Fibroblast of lung (primary cell): ENCODE results near the gene GLB1L. TPM values are rescaled to one million over a fixed set of nuclear protein-coding genes. Genes with fewer than 3 reads are reported as not detected.

Experiments used
- DNase-seq, 2 donors: peaks; one replicate each; pipeline versions ENCODE4 v3.0.0 to v3.0.0-alpha.2; 2010; ENCODE audit warnings: low read depth in 2 of 2
- H2AFZ ChIP-seq: 2 replicates; pipeline ENCODE4 v1.5.1; 2012; ENCODE audit warnings: low read length, control low read depth, inconsistent platforms
- H3K27ac ChIP-seq: 2 replicates; pipeline ENCODE4 v1.5.1; 2011; ENCODE audit warnings: low read length, control low read depth; ENCODE audit not compliant: insufficient read depth
- H3K27me3 ChIP-seq: 2 replicates; pipeline ENCODE4 v1.5.1; 2011; ENCODE audit warnings: mild to moderate bottlenecking, low read length; ENCODE audit not compliant: control insufficient read depth, insufficient read depth
- H3K36me3 ChIP-seq: 2 replicates; pipeline ENCODE4 v1.5.1; 2011; ENCODE audit warnings: low read length; ENCODE audit not compliant: control insufficient read depth, insufficient read depth
- H3K4me1 ChIP-seq: 2 replicates; pipeline ENCODE4 v1.5.1; 2011; ENCODE audit warnings: low read length; ENCODE audit not compliant: control insufficient read depth, insufficient read depth; ENCODE audit errors: extremely low read depth
- H3K4me2 ChIP-seq: 2 replicates; pipeline ENCODE4 v1.5.1; 2011; ENCODE audit warnings: low read length, control low read depth; ENCODE audit not compliant: insufficient read depth; ENCODE audit errors: extremely low read depth
- H3K4me3 ChIP-seq, 4 experiments: fragments of 200-600 bp in 1 of 4; sonication (generic) in 1 of 4; replicated peaks in 1 of 4; 2 replicates each; pipeline ENCODE4 v1.5.1; 2011 to 2016; ENCODE audit warnings: low read length in 4 of 4, low read depth in 3 of 4, mild to moderate bottlenecking in 3 of 4, control low read depth in 2 of 4, inconsistent platforms in 1 of 4, mixed read lengths in 1 of 4; ENCODE audit not compliant: insufficient read depth in 1 of 4; ENCODE audit errors: control extremely low read depth in 1 of 4
- H3K79me2 ChIP-seq: 2 replicates; pipeline ENCODE4 v1.5.1; 2012; ENCODE audit warnings: mild to moderate bottlenecking, low read length, inconsistent platforms; ENCODE audit not compliant: control insufficient read depth, insufficient read depth
- H3K9ac ChIP-seq: 2 replicates; pipeline ENCODE4 v1.5.1; 2011; ENCODE audit warnings: mild to moderate bottlenecking, low read length, control low read depth; ENCODE audit not compliant: insufficient read depth
- H3K9me3 ChIP-seq: 2 replicates; pipeline ENCODE4 v1.5.1; 2012; ENCODE audit warnings: low read depth, low read length; ENCODE audit not compliant: control insufficient read depth, insufficient read depth
- H4K20me1 ChIP-seq: 2 replicates; pipeline ENCODE4 v1.5.1; 2011; ENCODE audit warnings: low read length; ENCODE audit not compliant: control insufficient read depth, insufficient read depth; ENCODE audit errors: extremely low read depth
- EZH2 ChIP-seq: IDR thresholded peaks from 2 replicates; pipeline ENCODE4 v1.5.1; 2012; ENCODE audit warnings: low read length, control low read depth, mild to moderate bottlenecking; ENCODE audit errors: missing control alignments
- polyA plus RNA-seq, 2 donors: library from polyadenylated mRNA; depleted of rRNA in 1 of 2; stranded (reverse) in 1 of 2; unstranded in 1 of 2; fragments of >200 nt; gene quantifications; 2 replicates each; pipeline ENCODE4 v1.2.1, GENCODE V29; 2011 to 2012; ENCODE audit warnings: missing spikeins in 1 of 2
- total RNA-seq: library from RNA; depleted of rRNA; stranded (reverse); fragments of >200 nt; gene quantifications from 2 replicates; pipeline ENCODE4 v1.2.1, GENCODE V29; 2014
- TF ChIP-seq, protein P1 (sequence below), 2 donors: IDR thresholded peaks in 1 of 2; conservative IDR thresholded peaks in 1 of 2; 1 replicate in 1 of 2; 2 replicates in 1 of 2; pipeline ENCODE4 v1.5.1; 2011 to 2012; ENCODE audit warnings: low read length in 2 of 2, control low read depth in 1 of 2, inconsistent platforms in 1 of 2, low read depth in 1 of 2, mild to moderate bottlenecking in 1 of 2

The GLB1L gene
- total and polyA plus RNA-seq, 2 donors (not counting 1 experiment from before 2014, with no cell fraction given) = 12.8 to 28.2 TPM

DNA sequence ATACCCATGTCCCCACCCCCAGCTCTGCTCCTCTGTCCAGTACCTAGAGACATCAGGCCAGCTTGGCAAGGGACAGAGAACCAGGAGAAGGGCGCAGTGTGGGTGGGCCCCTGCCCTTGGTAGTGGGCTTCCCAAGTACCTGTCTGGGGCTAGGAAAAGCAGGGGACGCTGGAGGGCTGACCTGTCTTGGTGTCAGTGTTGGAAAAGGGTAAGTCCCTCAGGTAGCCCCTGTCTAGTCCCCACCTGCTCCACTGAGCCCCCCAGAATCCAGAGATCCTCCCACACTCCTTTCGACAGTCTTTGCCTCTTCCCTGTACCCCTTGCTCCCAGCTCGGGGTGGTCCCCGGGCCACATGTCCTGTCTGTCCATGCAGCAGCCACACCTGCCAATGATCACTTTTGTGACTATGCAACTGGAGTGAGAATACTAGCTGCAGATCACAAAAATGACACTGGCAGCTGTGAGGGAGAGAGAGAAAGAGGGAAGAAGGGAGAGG is 48.5 kb upstream of the GLB1L start:
- Histone ChIP-seq H4K20me1 (no peaks in the 10 kb centered on the region), H3K4me2 (no peak overlapping the region), H3K79me2 (no peaks in the 10 kb centered on the region), H3K9me3 (no peaks in the 10 kb centered on the region), H3K36me3 (no peaks in the 10 kb centered on the region), H3K4me3 (no peak overlapping the region), H3K27me3 (no peaks in the 10 kb centered on the region), H3K4me1 (peaks cover 8% of the 10 kb centered on the region), H2AFZ (no peak overlapping the region), H3K27ac (no peak overlapping the region), H3K9ac (no peak overlapping the region)
- DNase-seq = no peak
- TF ChIP-seq, protein P1, sequence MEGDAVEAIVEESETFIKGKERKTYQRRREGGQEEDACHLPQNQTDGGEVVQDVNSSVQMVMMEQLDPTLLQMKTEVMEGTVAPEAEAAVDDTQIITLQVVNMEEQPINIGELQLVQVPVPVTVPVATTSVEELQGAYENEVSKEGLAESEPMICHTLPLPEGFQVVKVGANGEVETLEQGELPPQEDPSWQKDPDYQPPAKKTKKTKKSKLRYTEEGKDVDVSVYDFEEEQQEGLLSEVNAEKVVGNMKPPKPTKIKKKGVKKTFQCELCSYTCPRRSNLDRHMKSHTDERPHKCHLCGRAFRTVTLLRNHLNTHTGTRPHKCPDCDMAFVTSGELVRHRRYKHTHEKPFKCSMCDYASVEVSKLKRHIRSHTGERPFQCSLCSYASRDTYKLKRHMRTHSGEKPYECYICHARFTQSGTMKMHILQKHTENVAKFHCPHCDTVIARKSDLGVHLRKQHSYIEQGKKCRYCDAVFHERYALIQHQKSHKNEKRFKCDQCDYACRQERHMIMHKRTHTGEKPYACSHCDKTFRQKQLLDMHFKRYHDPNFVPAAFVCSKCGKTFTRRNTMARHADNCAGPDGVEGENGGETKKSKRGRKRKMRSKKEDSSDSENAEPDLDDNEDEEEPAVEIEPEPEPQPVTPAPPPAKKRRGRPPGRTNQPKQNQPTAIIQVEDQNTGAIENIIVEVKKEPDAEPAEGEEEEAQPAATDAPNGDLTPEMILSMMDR (conservative IDR thresholded peaks at IDR 0.05 in 1 of 2, IDR thresholded peaks at IDR 0.05 in 1 of 2; ENCODE audit: low read depth in 1 of 2, low read length in 2 of 2) = no peak
- TF ChIP-seq EZH2 = no peak

DNA sequence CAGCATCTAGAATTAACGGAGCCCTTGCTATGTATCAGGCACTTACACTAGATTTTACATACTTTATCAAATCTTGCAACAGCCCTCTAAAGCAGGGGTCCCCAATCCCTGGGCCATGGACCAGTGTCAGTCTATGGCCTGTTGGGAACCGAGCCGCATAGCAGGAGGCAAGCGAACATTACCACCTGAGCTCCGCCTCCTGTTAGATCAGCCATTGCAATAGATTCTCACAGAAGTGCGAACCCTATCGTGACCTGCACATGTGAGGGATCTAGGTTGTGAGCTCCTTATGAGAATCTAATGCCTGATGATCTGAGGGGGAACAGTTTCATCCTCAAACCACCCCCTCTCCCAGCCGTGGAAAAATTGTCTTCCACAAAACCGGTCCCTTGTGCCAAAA is 47.4 kb upstream of the GLB1L start:
- Histone ChIP-seq H4K20me1 (no peaks in the 10 kb centered on the region), H3K9me3 (no peaks in the 10 kb centered on the region), H3K4me1 (peaks cover 8% of the 10 kb centered on the region), H3K27me3 (no peaks in the 10 kb centered on the region), H3K27ac (no peak overlapping the region), H3K4me3 (no peak overlapping the region), H3K79me2 (no peaks in the 10 kb centered on the region), H3K36me3 (no peaks in the 10 kb centered on the region), H3K4me2 (no peak overlapping the region), H2AFZ (no peak overlapping the region), H3K9ac (no peak overlapping the region)
- TF ChIP-seq, protein P1 (conservative IDR thresholded peaks at IDR 0.05 in 1 of 2, IDR thresholded peaks at IDR 0.05 in 1 of 2; ENCODE audit: low read depth in 1 of 2, low read length in 2 of 2) = no peak
- TF ChIP-seq EZH2 = no peak
- no peak for DNase-seq

DNA sequence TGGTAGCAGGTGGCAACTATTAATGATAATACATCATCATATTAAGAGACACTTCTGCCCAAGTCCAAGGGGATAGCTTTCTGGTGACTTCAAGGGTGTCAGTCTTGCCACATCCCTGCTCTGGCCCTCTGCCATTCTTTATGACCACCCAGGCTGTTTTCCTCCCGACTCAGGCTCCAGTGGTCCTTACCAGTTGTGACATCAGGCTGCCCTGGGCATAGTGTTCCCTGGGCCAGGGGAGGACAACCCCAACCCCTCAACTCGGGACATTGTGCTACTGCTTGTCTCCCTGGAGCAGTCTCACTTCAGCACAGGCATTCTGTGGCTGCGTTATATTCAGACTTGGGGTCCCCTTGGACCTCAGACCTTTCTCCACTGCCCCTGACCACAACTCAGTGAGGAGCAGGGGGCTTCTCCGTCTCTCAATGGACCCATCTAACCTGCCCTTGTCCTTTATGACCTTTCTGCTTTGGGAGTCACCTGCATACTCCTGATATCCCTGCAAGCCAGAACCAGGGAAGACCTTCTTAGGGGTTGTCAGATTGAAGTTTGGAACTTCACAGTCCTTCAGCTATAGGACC is 46.8 kb upstream of the GLB1L start:
- no peaks in the 10 kb centered on the region for H3K79me2 ChIP-seq
- H3K27me3 ChIP-seq = no peaks in the 10 kb centered on the region
- H3K36me3 ChIP-seq = no peaks in the 10 kb centered on the region
- no peak overlapping the region for H3K9ac ChIP-seq
- H3K9me3 ChIP-seq = no peaks in the 10 kb centered on the region
- no peak for DNase-seq
- H3K27ac ChIP-seq = no peak overlapping the region
- TF ChIP-seq, protein P1 (conservative IDR thresholded peaks at IDR 0.05 in 1 of 2, IDR thresholded peaks at IDR 0.05 in 1 of 2; ENCODE audit: low read depth in 1 of 2, low read length in 2 of 2) = no peak
- no peak for TF ChIP-seq EZH2
- no peak overlapping the region for H3K4me2 ChIP-seq
- H2AFZ ChIP-seq = no peak overlapping the region
- H3K4me1 ChIP-seq = peaks cover 8% of the 10 kb centered on the region
- no peak overlapping the region for H3K4me3 ChIP-seq
- no peaks in the 10 kb centered on the region for H4K20me1 ChIP-seq
